Type B pancreatic cell (in vitro differentiated cells): ENCODE measurements around the gene ANKRD29. TPM values are rescaled to one million over a fixed set of nuclear protein-coding genes. Genes with fewer than 3 reads are reported as not detected.

Experiments
- DNase-seq: peaks from one replicate; pipeline ENCODE4 v3.0.0; 2021; ENCODE audit warnings: mixed read lengths; ENCODE audit not compliant: unreplicated experiment; ENCODE audit errors: extremely low spot score
- H3K27ac Mint-ChIP-seq: 2 replicates; pipeline ENCODE4 v1.8.0; 2021; ENCODE audit warnings: mild to moderate bottlenecking, mixed read lengths
- H3K27me3 Mint-ChIP-seq: 2 replicates; pipeline ENCODE4 v1.8.0; 2021; ENCODE audit warnings: mixed read lengths
- H3K36me3 Mint-ChIP-seq: 2 replicates; pipeline ENCODE4 v1.8.0; 2021; ENCODE audit warnings: mixed read lengths
- H3K4me1 Mint-ChIP-seq: one replicate; pipeline ENCODE4 v1.8.0; 2021; ENCODE audit warnings: mixed read lengths; ENCODE audit not compliant: unreplicated experiment
- H3K4me3 Mint-ChIP-seq: 2 replicates; pipeline ENCODE4 v1.8.0; 2021; ENCODE audit warnings: mild to moderate bottlenecking, mixed read lengths
- H3K9me3 Mint-ChIP-seq: 2 replicates; pipeline ENCODE4 v1.8.0; 2021; ENCODE audit warnings: mixed read lengths
- long read RNA-seq: library from polyadenylated mRNA; unstranded; transcript quantifications from one replicate; pipeline ENCODE4 v2.0.0, GENCODE V29; 2020
- total RNA-seq: library from RNA; stranded (reverse); gene quantifications from 2 replicates; pipeline ENCODE4 v1.2.1, GENCODE V29; 2021; ENCODE audit warnings: low replicate concordance
- TF ChIP-seq, protein P1 (sequence below): fragments of 200-600 bp; sonication (generic); conservative IDR thresholded peaks from 2 replicates; pipeline ENCODE4 v1.5.0; 2021; ENCODE audit warnings: antibody characterized with exemption, mild to moderate bottlenecking

The ANKRD29 gene, protein sequence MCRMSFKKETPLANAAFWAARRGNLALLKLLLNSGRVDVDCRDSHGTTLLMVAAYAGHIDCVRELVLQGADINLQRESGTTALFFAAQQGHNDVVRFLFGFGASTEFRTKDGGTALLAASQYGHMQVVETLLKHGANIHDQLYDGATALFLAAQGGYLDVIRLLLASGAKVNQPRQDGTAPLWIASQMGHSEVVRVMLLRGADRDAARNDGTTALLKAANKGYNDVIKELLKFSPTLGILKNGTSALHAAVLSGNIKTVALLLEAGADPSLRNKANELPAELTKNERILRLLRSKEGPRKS
- 2.4 and 3.5 TPM in 2 replicates for total RNA-seq
- long read RNA-seq, partial matches to known transcripts, result 0 of 1 reads
- long read RNA-seq, other reads (novel, unspliced or antisense), result 0 of 1 reads

DNA sequence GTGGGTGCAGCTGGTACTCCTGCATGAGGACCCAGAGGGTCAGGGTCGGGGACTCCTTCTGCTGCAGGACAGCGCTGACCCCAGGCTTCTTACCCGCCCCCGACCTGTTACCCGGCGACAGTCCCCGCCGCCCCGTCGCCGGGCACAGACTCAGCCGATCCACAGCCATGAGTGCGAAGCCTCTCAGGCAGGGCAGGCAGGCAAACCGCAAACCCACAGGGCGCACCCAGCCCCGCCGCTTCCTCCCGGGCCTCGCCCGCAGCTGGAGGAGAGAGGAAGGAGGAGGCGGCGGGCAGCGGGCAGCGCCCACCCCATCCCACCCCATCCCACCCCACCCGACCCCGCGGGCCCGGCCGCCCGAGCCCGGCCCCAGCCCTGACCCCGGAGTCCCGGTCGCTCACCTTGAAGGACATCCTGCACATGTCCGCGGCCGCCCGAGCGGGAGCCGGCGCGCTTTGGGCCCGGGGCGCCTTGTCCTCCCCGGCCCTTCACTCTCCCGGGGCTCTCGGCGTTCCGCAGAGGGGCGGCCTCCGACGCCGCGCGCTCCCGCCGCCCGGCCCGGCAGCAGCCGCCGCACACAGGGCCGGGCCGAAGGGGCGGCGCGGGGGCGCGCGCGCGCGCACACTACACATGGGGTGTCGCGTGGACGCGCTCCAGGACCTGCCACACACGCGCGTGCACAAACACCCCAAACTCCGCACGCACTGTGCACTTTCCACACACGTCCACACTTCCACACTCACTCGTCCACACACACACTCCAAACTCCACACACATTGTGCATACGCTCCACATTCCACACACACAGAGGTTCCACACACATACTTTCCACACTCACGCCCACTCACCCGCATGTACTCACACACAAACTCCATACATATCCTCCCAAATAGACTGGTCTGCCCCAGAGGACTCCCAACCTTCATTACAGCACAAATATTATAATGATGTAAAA lies at the start of gene ANKRD29:
TSS of gene ANKRD29 (minus strand) at position 603 of the 955 bp plus-strand sequence. CDS start at position 422, 181 bp downstream.
- Mint-ChIP-seq H3K9me3 (no peaks in the 10 kb centered on the region), H3K27ac (peak within 1 kb of the TSS; percentile 39), H3K27me3 (peaks cover 59% of the 10 kb centered on the region)

DNA sequence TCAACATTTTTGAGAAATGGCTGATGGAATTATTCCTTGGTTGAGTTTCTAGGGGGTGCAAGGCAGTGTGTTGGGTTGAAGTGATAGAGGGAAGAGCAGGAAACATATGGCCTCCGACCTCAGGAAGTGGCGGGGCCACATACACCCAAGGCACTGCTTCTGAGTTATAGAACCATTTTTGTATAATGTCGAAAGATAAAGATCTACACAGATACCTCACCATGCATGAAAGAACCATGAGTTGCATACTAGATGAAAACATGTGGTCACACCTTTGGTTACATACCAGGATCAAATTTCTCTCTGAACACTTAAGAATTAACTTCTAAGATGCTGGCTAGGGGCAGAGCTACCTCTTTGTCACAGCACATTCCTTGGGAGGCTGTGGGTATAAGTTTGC lies 49.7 kb upstream of the ANKRD29 start:
- Mint-ChIP-seq H3K27ac (peak overlapping the region; percentile 46), H3K4me3 (no peak overlapping the region), H3K27me3 (no peaks in the 10 kb centered on the region), H3K9me3 (no peaks in the 10 kb centered on the region), H3K36me3 (no peaks in the 10 kb centered on the region), H3K4me1 (no peaks in the 10 kb centered on the region)
- TF ChIP-seq, protein P1, sequence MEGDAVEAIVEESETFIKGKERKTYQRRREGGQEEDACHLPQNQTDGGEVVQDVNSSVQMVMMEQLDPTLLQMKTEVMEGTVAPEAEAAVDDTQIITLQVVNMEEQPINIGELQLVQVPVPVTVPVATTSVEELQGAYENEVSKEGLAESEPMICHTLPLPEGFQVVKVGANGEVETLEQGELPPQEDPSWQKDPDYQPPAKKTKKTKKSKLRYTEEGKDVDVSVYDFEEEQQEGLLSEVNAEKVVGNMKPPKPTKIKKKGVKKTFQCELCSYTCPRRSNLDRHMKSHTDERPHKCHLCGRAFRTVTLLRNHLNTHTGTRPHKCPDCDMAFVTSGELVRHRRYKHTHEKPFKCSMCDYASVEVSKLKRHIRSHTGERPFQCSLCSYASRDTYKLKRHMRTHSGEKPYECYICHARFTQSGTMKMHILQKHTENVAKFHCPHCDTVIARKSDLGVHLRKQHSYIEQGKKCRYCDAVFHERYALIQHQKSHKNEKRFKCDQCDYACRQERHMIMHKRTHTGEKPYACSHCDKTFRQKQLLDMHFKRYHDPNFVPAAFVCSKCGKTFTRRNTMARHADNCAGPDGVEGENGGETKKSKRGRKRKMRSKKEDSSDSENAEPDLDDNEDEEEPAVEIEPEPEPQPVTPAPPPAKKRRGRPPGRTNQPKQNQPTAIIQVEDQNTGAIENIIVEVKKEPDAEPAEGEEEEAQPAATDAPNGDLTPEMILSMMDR, result no peak
- no peak for DNase-seq

More for the DNA sequence above, at the start of gene ANKRD29:
- TF ChIP-seq, protein P1, result no peak
- Mint-ChIP-seq H3K36me3 (peaks cover 4% of the 10 kb centered on the region), H3K4me1 (peaks cover 14% of the 10 kb centered on the region), H3K4me3 (peak within 1 kb of the TSS; percentile 90)
- DNase-seq, result no peak

DNA sequence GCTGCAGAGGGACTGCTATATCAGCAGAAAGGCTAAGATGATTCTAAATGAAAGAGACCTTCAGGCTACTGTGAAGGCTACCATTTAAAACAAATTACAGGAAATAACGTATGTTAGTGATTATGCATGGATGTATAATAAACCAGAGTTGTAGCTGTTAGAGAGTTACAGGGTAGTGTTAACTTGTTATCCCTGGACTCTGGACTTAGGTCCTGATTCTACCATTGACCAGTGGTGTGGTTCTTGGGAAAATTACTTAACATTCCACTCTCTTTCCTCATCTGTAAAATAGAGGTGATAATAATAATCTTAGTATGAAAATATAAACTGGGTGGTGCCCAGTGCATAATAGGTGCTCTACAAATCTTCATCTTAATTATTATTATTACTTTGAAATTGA lies 48.7 kb upstream of the ANKRD29 start:
- Mint-ChIP-seq H3K4me1 (no peaks in the 10 kb centered on the region), H3K27ac (no peak overlapping the region), H3K27me3 (no peaks in the 10 kb centered on the region), H3K4me3 (no peak overlapping the region), H3K9me3 (peaks cover 4% of the 10 kb centered on the region), H3K36me3 (no peaks in the 10 kb centered on the region)
- no peak for DNase-seq
- TF ChIP-seq, protein P1, result no peak

DNA sequence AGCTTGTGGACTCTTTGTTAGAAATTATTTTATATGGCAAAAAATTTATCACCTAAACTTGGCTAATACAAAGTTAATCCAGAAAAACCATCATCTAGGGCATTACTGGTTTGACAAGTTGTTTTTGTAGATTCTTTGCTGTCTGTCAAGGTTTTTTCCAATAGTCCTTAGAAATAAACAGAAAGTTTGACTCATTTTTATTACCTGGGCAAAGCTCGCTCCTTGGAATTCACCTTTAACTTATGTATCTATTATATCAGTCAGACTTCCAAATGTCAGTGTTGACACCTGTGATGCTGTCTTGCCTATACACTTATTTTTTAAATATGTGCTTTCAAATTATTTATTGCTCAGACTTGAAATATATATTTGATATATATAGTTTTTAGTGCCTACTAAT lies 48.2 kb upstream of the ANKRD29 start:
- TF ChIP-seq, protein P1, result no peak

DNA sequence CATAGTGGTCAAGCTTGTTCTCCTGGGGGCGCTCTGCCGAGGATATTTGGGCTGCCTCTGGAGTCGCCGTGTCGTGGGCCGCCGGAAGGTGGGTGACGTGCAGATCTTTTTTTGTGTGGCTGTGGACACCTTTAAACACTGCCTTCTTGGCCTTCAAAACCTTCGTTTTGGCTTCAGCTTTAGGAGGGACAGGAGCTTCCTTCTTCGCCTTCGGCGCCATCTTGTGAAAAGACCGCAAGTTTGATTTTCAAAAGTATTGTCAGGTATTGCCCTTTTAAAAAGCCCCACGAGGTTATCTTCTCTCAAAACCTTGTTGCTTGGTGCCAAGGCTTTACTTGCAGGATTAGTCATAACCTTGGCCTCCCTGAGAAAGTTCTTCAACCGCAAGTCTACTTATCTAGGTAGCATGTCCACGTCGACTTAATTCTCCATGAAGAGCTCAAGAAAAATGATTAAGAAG lies 47.4 kb upstream of the ANKRD29 start:
- Mint-ChIP-seq H3K9me3 (peaks cover 4% of the 10 kb centered on the region), H3K36me3 (no peaks in the 10 kb centered on the region), H3K27ac (no peak overlapping the region), H3K4me3 (no peak overlapping the region), H3K27me3 (no peaks in the 10 kb centered on the region), H3K4me1 (no peaks in the 10 kb centered on the region)
- TF ChIP-seq, protein P1, result no peak
- DNase-seq, result no peak

More for the DNA sequence above, 48.2 kb upstream of the ANKRD29 start:
- peaks cover 4% of the 10 kb centered on the region for H3K9me3 Mint-ChIP-seq
- no peaks in the 10 kb centered on the region for H3K4me1 Mint-ChIP-seq
- H3K27me3 Mint-ChIP-seq, result no peaks in the 10 kb centered on the region
- no peak overlapping the region for H3K4me3 Mint-ChIP-seq
- no peak for DNase-seq
- H3K27ac Mint-ChIP-seq, result no peak overlapping the region
- no peaks in the 10 kb centered on the region for H3K36me3 Mint-ChIP-seq
